Hypothalamus (tissue), 51 donors: ENCODE data around the gene TRIM47.

Experiments used
- DNase-seq, 51 donors: peaks; one replicate each; lab custom pipeline; 2025; lab: John Stamatoyannopoulos, UW

TRIM47 gene, protein sequence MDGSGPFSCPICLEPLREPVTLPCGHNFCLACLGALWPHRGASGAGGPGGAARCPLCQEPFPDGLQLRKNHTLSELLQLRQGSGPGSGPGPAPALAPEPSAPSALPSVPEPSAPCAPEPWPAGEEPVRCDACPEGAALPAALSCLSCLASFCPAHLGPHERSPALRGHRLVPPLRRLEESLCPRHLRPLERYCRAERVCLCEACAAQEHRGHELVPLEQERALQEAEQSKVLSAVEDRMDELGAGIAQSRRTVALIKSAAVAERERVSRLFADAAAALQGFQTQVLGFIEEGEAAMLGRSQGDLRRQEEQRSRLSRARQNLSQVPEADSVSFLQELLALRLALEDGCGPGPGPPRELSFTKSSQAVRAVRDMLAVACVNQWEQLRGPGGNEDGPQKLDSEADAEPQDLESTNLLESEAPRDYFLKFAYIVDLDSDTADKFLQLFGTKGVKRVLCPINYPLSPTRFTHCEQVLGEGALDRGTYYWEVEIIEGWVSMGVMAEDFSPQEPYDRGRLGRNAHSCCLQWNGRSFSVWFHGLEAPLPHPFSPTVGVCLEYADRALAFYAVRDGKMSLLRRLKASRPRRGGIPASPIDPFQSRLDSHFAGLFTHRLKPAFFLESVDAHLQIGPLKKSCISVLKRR

DNA sequence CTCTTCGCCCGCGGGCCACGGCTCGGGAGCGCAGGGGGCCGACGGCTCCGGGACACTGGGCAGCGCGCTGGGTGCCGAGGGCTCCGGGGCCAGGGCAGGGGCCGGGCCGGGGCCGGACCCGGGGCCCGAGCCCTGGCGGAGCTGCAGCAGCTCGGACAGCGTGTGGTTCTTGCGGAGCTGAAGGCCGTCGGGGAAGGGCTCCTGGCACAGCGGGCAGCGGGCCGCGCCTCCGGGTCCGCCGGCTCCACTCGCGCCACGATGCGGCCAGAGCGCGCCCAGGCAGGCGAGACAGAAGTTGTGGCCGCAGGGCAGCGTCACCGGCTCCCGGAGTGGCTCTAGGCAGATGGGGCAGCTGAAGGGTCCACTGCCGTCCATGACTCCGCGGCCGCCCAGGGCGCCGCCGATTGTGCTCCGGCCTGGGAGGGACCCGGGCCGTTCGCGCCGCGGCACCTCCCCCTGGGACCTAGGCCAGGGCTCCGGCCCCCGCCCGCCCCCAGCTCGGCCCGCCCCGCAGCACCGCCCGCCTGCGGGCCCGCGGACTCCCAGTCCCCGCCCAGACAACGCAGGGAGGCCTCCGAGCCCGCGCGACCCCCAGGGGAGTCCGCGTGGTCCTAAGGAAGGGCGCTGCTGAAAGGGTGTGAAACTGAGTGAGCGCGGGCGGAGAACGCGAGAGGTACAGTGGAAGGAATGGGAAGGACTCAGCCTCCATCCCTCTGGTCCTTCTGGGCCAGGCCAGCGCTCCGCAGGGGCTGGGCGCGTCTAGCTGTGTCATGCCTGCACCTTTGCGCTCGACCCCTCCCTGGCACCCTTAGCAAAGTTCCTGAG lies at the start of gene TRIM47:
Gene TRIM47 (minus strand): TSS at position 408 of the 825 bp plus-strand sequence. CDS start 33 bp downstream, at position 375.
- DNase-seq = peak in 42 of 51 donors; percentile 20 to 81 (median 56)

DNA sequence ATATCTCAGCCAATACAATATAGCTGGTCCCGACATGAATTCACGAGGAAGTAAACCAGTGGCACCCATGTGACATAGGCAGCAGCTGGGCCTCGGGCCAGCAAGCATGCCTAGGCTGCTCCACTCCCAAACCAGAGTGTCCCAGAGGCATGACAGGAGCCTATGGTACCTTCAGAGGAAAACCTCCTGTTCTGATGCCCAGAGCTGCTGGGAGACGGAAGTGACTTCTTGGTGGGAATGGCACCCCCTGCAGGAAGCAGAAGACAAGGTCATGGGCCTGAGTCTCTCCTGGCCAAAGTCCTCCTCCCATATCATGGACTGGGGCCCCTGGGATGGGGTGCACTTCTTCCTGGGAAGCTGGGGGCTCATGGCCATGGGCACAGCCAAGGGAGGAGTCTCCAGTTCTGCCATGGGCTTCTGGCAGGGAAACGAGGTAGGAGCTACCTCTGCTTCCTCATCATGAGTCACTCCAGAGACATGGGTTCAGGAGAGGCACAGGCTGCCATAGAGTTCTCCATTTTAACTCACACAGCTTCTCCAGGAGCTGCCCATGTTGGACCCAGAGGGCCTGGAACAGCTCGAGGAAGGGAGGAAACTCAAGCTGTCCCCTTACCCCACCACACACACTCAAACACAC lies 49.0 kb upstream of the TRIM47 start:
- DNase-seq = no peak

DNA sequence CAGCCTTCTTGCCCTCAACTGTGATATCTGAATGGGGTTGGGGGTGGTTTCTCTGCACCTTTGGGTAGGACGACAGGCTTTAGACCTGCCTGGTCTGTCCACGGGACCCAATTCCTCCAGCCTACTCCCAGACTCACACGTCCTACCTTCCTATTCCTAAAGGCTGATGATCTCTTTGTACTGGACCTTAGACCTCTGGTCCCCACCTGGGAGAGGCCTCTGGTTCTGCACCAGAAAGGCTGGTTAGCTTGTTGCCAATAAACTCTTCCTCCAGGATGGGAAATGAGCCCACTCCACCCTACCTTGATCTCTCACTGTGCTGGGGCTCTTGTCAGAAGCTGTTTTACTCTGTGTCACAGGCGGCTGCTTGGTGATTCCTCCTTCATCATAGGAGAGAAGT lies 48.1 kb upstream of the TRIM47 start:
- no peak for DNase-seq

DNA sequence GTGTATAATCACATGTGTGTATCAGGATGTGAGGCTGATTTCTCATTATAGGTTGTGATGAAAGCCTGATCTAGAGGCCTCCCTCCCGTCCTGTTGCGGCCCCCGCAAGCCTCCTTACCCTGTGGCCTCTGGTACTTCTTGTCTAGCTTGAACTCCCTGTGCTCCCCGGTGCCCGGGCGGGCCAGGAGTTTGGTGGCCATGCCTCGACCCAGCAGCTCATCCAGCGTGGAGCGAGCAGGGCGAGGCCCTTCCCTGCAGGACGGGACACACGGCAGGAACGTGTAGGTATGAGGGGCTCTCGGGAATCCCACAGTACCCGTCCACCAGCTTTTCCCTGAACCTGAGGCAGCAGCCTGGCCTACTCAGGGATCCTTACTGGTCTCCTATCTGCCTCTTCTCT lies 47.5 kb upstream of the TRIM47 start:
- DNase-seq = no peak

DNA sequence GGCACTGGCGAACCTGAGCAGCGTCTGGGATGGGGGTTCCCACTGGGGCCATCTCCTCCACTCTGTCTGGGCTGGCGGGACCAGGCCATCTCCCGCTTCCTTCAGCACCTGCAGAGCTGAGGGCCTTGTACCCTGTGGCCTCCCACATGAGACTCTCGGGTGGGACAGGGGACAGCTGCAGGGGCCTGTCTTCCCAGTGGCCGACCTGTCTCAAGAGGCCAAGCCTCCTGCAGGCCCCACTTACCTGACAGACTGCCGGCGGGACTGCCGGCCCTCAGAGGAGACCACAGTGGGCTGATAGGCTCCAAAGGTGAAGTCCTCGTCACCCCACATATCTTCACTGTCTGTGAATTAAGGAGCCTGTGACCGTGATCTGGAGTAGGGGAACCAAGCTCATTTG lies 46.7 kb upstream of the TRIM47 start:
- no peak for DNase-seq

DNA sequence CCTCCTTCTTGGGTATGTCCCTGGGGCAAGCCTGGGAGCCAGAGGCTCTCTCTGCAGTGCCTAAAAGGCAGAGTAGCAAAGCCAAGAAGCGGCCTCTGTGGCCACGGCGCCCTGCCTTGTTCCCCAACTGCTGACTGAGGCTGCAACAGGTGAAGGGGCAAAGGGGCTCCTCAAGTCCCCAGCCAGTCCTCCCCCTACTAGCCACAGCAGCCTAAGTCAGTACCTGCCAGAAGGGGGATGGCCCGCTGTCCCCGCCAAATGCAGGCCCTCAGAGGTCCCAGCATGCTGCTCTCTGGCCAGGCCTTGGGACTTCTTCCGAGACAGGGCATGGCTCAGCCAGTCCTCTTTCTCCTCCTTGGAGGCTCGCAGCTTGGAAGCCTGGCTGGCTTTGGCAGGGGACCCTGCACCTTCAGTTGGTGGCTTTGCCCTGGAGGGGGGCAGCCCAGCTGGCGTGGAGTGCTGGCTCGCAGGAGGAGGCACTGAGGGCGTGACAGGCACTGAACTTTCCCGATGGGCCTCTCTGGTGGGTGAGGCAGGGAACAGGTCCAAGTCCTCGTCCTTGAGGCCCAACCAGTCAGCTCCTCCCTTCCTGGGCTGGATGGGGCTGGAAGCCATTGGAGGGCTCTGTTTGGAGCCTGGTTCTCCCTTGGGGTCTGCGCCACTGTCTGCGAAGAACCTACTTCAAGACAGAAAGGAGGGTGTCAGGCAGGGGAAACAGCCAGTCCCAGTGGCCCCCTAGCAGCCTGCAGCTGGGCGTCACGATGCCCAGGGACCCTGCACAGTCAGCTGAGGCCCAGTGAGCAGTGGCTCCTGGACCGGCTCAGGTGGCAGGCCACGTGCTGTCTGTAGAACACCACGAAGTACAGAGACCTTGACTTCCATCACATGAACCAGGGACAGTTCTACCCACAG lies 44.8 kb upstream of the TRIM47 start:
- DNase-seq = no peak

DNA sequence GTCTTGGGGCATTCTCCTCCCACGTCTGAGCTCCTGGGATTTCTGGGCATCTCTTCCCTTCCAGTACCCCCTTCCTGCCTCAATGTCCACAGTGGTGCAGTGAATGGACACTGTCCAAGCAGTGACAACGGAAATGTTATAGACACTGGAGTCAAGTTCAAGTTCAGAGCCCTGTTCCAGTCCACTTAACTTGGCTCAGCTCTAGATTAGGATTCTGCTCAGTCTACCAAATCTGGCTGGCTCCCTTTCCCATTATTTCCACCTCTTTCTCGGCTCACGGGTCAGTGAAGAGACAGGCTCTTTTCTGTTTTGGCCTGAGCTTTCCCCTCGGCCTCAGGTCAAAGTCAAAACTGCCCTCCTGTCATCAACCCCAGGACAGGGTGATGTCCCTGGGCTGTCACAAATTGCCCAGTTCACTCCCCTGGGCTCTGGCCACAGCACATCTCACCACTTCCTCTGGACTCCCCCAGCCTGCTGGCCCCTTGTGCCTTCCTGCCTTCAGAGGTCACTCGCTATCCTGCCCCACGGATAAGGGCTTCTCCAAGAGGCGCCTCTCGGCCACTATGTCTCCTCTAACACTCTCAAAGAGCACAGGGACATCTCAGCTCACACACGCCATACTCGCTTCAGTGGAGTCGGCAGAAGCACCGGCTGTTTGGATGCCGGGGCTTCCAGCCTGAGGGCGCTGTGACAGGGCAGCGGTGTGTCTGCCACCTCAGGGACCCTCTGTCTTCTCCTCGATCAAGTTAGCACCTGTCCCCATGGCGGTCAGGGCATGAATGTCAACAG lies 44.0 kb upstream of the TRIM47 start:
- no peak for DNase-seq

DNA sequence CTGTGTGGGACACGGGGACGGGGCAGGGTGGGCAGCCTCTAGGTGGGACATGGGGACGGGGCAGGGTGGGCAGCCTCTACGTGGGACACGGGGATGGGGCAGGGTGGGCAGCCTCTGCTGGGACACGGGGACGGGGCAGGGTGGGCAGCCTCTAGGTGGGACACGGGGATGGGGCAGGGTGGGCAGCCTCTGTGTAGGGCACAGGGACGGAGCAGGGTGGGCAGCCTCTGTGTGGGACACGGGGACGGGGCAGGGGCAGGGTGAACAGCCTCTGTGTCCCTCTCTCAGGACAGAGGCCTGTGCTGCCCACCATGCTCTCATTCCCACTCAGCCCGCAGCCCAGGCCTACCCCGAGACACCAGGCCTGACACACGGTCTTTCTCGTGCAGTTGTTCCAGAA lies 43.2 kb upstream of the TRIM47 start:
- no peak for DNase-seq

DNA sequence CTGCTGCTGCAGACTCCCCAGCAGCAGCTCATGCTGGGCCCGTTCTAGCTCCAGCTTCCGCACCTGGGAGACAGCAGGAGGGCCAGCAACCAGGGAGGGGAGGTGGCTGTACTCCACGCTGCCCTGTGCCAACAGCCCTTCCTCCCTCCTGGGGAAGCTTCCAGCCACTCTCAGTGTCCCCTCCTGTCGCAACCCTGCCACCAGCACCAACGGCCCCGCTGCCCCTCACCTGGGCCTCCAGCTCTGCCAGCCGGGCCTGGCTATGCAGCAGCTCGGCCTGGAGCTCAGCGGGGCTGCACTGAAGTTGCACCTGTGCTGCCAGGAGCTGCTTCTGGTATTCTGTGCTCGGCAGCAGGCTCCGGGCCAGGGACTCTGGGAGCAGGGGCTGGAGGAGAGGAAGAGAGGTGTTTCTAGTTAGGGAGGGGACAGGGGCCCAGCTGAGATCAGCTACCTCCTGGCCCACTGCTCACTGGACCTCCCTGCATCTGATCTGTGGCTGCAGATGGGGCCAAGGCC lies 41.7 kb upstream of the TRIM47 start:
- DNase-seq = no peak

DNA sequence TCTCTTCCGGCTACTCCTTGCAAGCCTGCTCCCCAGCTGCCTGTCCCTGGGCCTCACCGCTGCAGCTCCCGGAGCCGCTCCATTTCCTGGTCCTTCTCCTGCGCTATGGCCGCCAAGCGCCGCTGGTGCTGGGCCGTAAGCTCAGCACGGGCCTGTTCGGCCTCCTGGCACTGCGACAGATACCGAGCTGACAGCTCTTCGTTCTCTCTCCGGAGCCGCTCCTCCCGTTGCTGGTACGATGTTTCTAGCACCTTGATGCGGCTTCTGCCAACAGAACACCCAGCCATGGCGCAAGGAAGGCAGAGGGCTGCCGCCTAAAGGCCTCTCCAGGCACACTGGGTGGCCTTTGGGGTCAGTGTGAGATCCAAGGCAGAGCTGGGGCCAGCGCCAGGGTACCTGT lies 41.2 kb upstream of the TRIM47 start:
- no peak for DNase-seq

DNA sequence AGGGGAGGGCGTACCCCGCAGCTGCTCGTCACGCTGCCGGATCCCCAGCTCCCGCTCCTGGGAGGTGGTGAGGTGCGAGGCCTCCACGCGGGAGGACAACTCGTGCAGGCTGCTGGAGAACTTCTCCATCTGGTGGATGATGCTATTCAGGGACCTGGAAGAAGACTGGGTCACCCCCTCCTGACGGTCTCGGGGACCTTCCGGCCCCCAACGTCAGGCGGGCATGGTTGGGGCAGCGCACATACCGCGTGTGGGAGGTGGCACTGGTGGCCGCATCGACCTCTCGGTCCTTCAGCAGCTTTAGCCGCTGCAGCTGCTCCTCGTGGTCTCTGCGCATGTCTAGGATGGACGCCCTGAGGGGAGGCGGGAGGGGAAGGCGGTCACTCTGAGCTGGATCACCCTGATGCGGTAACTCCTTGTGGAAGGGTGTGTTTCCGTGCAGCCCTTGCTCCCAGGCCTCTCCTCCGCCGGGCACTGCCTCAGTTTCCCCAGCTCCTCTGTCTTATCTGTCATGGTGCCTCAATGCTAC lies 39.6 kb upstream of the TRIM47 start:
- no peak for DNase-seq

DNA sequence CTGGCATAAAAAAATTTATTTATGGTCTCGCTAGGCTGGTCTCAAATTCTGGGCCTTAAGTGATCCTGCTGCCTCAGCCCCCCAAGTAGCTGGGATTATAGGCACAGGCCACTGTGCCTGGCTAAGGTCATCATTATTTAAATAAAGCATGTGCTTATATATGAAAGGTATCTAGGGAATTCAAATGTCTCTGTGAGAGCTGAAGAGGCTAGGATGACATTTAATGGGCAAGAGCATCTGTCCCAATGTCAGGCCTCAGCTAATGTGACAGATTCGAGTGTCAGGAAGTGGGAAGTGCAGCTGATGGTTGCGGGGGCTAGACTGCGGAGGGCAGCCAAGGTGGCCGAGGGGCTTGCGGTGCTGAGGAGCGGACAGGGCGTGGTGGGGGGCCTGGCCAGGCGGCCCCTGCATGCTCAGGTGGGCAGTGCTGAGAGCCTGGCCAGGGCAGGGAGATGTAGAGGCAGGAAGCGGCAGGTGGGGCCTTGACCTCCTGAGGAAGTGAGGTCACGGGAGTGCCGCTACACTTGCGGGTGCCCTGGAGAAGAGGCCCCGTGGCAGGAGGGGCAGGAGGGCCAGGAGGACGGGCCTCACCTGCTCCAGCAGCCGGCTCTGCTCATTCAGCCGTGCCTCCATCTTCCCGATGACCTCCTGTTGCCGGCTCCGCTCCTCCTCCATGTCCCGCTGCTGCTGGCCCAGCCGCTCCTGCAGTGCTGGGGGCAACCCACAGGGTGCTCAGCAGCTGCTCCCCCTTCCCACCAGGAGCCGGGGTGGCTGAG lies 38.9 kb upstream of the TRIM47 start:
- DNase-seq = no peak

DNA sequence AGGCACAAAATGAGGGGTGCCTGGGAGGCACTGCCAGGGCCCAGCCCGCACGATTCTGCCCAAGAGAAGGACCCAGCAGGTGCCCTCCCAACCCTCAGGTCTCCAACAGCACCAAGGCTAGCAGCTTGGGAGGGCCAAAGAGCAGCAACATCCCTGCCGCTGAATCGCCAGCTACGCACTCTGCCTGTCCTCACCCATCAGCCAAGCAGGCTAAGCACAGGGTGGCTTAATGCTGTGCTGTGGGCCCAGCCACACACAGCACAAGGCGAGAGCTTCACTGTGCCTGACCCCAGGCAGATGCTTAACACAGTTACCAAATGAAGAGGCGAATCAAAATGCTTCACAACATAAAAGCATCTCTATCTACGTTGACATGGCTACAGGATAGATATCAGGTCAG lies 36.9 kb upstream of the TRIM47 start:
- DNase-seq = no peak

DNA sequence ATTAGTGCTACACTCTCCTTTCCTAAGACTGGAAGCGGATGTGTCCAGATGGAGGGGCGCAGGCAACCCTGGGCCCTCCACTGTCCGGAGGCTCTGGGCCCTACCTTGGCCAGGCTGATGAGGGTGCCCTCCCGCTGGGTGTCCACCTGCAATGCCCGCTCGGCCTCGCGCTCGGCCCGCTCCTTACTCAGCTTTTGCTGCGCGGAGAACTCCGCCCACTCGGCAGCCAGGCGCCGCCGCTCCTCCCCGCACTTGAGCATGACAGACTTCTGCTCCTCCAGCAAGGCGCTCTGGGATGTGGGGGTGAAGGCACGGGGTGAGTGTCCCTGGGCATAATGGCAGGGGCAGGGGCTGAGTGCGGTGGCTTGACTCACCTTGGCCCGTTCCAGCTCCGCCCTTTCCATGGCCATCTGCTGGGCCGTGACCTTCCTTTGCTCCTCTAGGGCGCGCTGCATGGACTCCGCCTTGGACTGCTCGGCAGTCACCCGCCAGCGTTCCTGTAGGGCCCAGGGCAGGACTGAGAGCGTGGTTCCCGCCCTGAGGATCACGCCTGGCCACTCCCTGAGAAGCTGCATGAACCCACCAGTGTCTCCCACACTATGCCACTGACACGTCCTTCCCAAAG lies 36.4 kb upstream of the TRIM47 start:
- DNase-seq = no peak

DNA sequence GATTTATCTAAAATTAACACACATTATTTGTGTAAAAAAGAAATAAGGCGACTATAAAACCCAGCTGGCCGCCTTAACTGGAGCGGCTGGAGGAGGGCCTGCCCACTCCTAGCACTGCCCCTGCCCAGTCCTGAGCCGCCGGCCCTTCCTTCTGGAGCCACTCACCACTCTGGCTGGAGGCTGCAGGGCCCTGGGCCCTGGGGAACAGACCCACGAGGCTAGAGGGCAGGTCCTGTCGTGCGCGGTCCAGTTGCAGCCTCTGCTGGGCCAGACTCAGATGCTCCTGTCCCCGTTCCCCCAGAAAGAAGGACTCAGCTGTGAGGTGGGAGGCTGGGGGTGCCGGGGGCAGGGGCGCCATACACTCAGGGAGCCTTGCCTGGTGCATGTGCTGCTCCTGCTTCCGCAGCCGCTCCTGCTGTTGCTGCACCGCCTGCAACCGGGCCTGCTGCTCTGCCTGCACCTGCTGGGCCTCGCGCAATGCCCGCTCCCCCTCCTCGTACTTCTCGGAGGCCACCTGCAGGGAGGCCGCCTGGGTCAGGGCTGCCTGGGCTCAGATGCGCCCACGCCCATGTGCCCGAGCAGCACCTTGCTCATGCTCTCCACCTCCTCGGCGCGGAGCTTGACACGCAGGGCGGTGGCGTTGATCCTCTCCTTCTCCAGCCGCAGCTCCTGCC lies 35.3 kb upstream of the TRIM47 start:
- no peak for DNase-seq

DNA sequence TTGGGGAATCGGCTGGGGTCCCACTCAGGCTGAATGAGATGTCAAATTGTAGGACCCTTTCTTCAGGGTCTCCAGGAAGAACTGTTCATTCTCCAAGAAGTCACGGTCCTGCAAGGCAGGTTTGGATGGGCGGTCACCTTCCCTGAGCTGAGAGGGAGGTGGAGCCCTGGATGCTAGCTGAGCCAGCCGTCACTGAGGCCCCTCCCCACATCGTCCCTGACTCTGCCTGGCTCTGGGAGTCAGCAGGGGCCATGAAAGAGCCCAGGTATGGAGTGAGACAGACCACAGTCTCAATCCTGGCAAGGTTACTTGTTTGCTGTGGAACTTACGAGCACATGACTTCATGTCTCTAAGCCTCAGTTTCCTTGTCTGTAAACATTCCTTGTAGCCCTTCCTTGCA lies 32.3 kb upstream of the TRIM47 start:
- no peak for DNase-seq

DNA sequence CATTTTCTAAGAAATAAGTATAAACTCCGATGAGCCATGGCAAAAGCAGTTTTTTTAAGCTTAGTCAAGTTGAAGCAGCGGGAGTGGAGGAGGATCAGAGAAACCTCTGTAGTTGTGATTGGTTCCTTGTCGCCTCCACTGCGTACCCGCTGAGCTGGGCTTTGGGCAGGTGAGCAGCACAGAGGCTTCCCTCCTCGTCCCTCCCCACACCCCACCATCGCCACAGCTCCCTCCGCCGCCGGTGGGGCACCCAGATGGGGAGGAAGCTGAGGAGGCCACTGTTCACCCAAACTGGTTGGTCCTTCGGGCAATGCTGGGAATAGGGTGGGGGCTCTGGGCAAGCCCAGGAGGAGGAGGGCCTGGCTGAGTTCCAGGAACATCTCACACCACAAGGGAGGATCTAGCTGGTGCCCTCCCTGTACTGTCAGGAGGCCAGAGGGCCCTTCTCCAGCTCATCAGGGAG lies 31.5 kb upstream of the TRIM47 start:
- DNase-seq = peak in 2 of 51 donors; percentile 22 to 46
